ENCODE measurements around the gene ICE1.

GRCh38 chr5:5378531-5378930, 43.9 kb upstream of the ICE1 start:
- TF ChIP-seq CTCF (optimal IDR thresholded peaks at IDR 0.05 in 1 of 3, IDR thresholded peaks at IDR 0.05 in 1 of 3, conservative IDR thresholded peaks at IDR 0.05 in 1 of 3; ENCODE audit: extremely low read depth in 1 of 3, insufficient read depth in 2 of 3, low read length in 3 of 3) = no peak
- no peak for TF ChIP-seq EZH2 (IDR thresholded peaks at IDR 0.05; ENCODE audit: low read length)
